GM19438 (cell line): ENCODE data around the gene NR3C2.

ENCODE experiments used
- ATAC-seq: cut with Tn5 transposase; IDR thresholded peaks from one replicate; pipeline ENCODE4 v1.9.1; 2021; ENCODE audit warnings: low read depth; ENCODE audit not compliant: unreplicated experiment

The NR3C2 gene

DNA sequence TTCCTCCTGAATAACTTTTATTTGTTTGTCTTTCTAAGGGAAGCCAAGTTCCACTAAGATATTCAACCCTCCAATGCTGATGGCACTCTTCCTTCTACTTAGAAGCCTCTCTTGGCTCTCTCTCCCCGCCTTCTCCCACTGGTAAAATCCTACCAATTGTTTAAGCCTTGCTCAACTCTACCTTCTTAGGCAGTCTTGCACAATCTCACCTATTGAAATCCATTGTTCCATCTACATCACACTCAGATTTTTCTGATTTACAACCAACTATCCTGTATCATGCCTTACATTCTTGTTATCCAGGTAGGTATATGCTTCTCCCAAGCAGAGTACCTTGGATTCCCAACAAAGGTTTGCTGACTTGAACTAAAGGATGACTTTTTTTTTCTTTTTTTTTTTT, 69.1 kb downstream of the NR3C2 start:
- no peak for ATAC-seq

GRCh38 chr4:148369919-148370318, 72.3 kb downstream of the NR3C2 start:
- no peak for ATAC-seq

DNA sequence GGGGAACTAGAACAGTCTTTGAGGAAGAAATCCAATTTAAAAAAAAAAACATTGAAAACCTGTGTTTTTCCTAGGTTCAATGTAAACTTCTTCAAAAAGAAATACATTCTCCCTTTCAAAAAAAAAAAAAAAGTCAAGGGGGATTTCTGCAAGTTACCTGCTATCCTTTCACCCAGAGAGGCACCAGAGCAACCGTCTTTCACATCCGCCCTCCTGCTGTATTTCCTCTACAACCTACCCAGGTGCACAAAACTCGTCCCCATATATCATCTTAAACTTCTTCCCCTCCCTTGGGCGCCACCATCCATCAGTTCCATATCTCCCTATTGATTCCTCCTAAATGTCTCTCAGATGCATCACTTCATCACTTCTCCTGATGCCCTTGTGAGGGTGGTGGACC, 74.5 kb downstream of the NR3C2 start:
- ATAC-seq: no peak

DNA sequence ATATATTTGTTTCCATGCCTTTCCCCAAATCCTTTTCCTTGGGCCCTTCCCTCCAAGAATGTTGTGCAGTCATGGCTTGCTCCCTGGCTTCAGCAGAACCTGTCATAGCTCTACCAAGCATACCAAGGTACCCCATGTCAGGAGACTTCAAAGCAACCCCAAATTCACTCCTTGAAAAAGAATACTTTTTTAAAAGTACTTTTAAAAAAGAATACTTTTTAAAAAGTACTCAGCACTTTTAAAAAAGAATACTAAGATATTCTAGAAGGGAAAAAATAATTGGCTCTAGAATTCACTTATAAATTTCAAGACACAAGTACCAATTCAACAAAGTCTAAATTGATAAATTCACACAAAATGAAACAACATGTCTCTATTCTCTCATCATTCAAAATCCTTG, 76.0 kb downstream of the NR3C2 start:
- ATAC-seq: no peak

DNA sequence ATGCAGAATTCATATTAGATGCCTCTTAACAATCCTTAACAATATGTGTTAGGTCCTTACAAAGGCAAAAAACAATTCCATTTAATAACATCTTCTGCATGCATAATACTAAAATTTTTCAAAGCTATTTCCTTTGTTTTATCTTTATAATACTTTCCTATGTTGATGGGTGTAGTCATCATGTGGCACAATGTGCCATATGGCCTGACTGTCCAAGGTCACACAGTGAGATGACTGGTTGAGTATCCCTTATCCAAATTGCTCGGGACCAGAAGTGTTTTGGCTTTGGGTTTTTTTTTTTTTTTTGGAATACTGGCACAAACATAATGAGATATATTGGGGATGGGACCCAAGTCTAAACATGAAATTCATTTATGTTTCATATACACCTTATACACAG, 77.7 kb downstream of the NR3C2 start:
- no peak for ATAC-seq

DNA sequence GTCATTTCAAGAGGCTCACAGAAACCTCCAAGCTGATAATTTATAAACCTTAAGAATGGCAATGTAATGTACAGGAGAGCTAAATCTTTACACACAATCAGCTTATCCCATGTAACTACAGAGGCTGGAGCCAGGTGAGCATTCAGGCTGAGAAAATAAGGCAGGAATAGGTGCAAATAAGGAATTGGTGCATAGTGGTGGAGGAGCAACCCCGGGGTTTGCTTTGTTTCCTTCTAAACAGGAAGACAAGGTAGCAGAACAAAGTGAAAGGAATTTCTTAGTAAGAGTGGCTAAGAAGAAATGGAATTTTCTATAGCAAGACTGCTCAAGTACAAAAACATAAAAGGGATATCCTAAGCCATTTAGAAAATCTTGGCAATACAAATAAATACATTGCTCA, 82.4 kb downstream of the NR3C2 start:
- ATAC-seq: no peak

GRCh38 chr4:148355442-148356123, 86.6 kb downstream of the NR3C2 start:
- ATAC-seq: no peak

- no peak for ATAC-seq
These were observed 88.0 kb downstream of the NR3C2 start for GRCh38 chr4:148354186-148354585.

DNA sequence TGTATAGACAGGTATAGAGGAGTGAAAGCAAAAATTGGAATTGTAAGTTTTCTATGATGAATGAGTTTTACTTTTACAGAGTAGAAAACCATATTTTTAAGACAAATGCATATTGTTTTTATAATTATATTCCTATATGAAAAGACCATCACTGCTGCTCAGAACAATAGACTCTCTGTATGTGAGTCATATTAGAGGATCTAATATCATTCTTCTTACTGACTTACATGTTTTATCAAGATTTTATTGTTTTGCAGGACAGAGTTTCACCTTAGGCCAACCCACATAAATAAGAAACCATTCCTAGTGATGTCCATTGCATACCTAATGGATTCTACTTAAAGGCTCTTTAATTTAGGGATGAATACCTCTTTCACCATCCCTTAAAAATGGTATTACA, 88.6 kb downstream of the NR3C2 start:
- no peak for ATAC-seq

DNA sequence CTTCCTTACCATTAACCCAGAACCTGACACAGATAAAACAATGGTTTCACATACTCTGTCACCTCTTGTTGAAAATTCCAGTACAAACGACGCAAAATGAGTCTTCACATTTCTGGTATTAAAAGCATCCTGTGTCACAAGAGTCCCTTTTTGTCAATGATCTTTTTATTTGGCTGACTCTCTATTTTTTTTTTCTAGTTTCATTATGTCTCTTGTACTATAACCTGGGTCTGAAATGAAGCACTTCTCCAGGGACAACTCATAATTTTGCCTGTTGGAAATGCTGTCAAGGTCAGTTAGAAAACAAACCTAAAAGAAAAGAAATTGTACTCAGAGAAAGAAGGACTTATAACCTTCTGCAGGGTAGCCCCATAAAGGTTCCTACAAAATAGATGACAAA, 93.1 kb downstream of the NR3C2 start:
- ATAC-seq: no peak

GRCh38 chr4:148346657-148347056, 95.6 kb downstream of the NR3C2 start:
- ATAC-seq: no peak

DNA sequence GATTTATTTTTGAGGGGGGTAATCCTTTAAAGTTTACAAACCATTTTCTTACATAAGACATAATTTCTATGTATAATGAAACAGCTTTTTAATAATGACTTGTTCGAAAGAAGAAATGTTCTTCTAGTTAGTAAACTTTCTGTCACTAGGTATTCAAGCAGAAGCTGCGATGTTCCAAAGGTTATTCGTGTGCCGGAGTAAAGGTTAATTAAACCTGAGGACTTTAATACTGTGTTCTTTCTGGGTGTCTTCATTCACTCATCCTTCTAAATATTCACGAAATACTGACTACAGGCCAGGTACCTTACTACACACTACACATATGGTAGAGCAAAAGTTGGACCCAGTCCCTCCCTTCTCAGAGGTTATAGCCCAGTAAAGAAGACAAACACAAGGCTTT, 96.7 kb downstream of the NR3C2 start:
- ATAC-seq: no peak

DNA sequence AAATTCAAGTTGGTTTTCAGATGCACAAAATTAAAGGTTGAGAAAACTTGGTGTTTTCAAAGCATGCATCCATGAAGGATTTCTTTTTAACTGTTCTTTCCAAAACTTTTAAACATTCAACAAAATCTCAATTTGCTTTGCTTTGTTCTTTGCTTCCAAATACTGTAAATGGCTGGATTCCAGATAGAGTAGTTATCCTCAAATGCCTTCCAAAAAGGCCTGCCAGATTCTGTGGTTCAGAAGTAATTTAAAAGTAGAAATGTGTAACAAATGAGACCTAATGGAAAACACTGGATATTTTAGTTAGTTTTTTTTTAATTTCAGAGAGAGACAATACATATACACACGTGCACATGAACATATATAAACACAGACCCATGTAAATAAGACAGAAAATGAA, 97.3 kb downstream of the NR3C2 start:
- ATAC-seq: no peak

- ATAC-seq: no peak
These were observed 97.9 kb downstream of the NR3C2 start for GRCh38 chr4:148344352-148344751.

DNA sequence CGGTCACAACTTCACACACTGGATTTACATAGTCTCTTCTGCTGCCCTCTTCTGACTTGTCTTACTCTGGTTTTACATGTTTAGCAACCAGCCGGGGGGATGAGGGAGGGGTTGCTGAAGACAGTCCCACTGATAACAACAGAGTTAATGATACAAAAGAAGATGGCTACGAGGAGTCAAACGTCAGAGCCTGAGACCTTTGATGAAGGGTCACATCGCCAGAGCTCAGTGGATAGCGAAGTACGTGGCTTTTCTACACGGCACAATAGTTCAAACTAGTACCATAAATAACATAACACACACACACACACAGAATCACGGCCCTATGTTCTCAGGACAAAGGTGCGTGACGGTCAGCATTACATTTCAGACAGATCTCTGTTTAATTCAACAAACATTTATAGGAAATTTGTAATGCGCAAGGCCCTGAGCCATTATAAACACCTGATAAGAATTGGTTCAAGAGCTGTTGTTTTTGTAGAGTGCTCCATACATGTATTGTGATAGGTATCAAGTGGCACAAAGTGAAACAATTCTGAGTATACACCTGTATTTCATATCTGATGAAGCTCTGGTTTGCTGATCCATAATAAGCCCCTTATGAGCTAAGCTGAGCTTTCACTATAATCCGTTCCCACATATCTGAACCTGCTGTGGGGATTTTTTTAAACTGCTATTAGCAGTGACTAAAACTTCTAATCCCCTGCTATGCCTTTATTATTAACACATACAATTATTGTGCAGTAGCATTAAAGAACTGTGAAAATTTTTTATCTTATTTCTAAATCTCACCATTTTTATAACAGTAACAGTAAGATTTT, 100.0 kb downstream of the NR3C2 start:
- ATAC-seq: no peak

- ATAC-seq: no peak
These were observed 107.1 kb downstream of the NR3C2 start for GRCh38 chr4:148335133-148335532.

GRCh38 chr4:148333265-148333664, 108.9 kb downstream of the NR3C2 start:
- no peak for ATAC-seq

DNA sequence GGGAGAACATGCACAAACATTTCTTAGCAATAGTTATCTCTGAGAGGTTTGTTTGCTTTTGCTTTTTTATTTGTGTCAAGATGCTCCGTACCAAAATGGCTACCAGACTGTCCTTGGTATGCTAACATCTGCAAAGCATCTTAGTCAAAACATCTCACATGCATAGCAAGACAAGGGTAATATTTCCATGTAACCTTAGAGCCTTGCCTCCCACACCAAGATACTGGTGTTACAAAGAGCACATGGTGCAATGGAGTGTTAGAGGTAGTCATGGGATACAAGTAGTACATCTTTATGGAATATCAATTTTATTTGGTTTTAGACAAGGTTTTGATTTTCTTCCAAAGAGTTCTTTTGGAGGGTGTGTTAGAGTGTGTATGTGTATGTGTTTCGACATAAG, 109.7 kb downstream of the NR3C2 start:
- ATAC-seq: no peak

DNA sequence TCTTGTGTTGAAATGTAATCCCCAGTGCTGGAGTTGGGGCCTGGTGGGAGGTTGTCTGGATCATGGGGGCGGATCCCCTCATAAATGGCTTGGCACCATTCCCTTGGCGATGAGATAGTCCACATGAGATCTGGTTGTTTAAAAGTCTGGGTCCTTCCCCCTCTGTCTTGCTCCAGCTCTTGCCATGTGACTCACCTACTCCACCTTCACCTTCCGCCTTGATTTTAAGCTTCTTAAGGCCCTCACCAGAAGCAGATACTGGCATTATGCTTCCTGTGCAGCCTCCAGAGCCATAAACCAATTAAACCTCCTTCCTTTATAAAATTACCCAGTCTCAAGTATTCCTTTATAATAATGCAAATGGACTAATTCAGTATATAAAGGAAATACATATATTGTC, 111.5 kb downstream of the NR3C2 start:
- ATAC-seq: no peak

DNA sequence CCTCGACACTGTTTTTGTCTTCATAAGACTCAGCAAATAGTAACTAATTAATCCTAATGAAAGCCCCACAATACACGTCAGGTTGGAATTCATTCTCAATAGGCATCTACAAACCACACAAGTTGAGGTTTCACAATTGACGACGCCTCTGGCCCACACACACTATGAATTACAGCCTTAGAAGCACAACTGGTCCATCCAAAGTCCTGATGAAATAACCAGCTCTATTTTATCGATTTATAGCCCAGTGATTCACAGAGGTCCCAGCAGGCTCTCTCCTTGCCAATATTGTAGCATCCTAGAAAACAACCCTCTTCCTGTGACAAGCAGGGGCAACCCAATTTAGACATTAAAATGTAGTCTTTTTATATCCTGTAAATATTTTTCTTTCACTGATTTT, 112.1 kb downstream of the NR3C2 start:
- no peak for ATAC-seq

DNA sequence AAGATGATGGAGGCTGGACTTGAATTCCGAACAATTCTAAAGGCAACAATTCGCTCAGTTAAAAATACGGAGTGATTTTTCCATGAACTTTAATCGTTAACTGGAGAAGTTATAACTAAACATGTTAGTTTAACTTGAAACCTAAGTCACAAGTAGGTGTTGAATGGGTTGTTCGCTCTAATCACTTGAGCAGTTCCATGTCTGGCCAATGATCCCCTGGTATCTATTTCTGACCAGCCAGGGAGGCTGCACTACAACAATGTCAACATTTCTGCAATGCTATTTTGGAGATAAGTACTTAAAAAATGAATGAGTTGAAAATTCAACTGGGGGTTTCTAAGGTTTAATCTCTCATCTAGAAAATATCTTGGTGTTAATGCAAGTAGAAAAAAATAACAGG, 112.5 kb downstream of the NR3C2 start:
- ATAC-seq: no peak

DNA sequence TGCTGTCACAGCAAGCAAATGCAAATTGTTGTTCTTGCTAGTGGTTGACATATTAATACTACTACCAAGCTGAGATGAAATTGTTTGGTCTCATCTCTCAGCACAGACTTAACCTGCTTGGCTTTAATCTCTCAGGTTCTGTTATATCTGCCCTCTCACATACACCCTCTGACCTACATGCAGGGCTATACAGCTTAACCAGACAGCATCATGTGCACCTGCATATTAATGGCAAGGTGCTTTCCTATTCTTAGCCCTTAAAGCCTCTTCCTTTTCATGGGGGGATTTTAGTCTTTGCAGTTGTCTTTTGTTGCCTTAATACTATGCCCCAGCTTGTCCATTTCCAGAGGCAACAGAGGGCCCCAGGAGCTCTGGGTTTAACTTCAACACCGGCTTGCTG, 114.5 kb downstream of the NR3C2 start:
- no peak for ATAC-seq
